Chondrocyte (in vitro differentiated cells): ENCODE results near the gene PLD3. TPM values are rescaled to one million over a fixed set of nuclear protein-coding genes. Genes with fewer than 3 reads are reported as not detected.

Experiments used
- DNase-seq: peaks from one replicate; pipeline ENCODE4 v3.0.0; 2021; ENCODE audit warnings: mixed read lengths, low spot score
- H3K27ac Mint-ChIP-seq: one replicate; pipeline ENCODE4 v1.8.0; 2021; ENCODE audit warnings: mild to moderate bottlenecking, moderate library complexity, mixed read lengths; ENCODE audit not compliant: unreplicated experiment
- H3K27me3 Mint-ChIP-seq: 2 replicates; pipeline ENCODE4 v1.8.0; 2021; ENCODE audit warnings: low read depth, mixed read lengths
- H3K36me3 Mint-ChIP-seq: 2 replicates; pipeline ENCODE4 v1.8.0; 2021; ENCODE audit warnings: low read depth, mixed read lengths
- H3K4me1 Mint-ChIP-seq: 2 replicates; pipeline ENCODE4 v1.8.0; 2021; ENCODE audit warnings: low read depth, mild to moderate bottlenecking, mixed read lengths
- H3K4me3 Mint-ChIP-seq: one replicate; pipeline ENCODE4 v1.8.0; 2021; ENCODE audit warnings: mild to moderate bottlenecking, moderate library complexity, mixed read lengths; ENCODE audit not compliant: unreplicated experiment
- H3K9me3 Mint-ChIP-seq: 2 replicates; pipeline ENCODE4 v1.8.0; 2021; ENCODE audit warnings: low read depth, mixed read lengths
- CTCF ChIP-seq: fragments of 200-600 bp; sonication (generic); IDR thresholded peaks from 2 replicates; pipeline ENCODE4 v1.5.0; 2021; ENCODE audit warnings: antibody characterized with exemption, mild to moderate bottlenecking, moderate library complexity
- total RNA-seq: library from RNA; stranded (reverse); gene quantifications from 3 replicates; pipeline ENCODE4 v1.2.1, GENCODE V29; 2021

The PLD3 gene
- total RNA-seq, 1 donor from 2014 or later, result 478 TPM

- no peak for DNase-seq
- Mint-ChIP-seq H3K27me3 (no peaks in the 10 kb centered on the region), H3K4me1 (no peaks in the 10 kb centered on the region), H3K4me3 (no peak overlapping the region), H3K9me3 (no peaks in the 10 kb centered on the region), H3K36me3 (peaks cover 8% of the 10 kb centered on the region), H3K27ac (no peak overlapping the region)
- TF ChIP-seq CTCF, result no peak
Measured at GRCh38 chr19:40314656-40315055, 33.8 kb upstream of the PLD3 start.

GRCh38 chr19:40315812-40316470, 32.6 kb upstream of the PLD3 start:
- H3K36me3 Mint-ChIP-seq, result peaks cover 17% of the 10 kb centered on the region
- no peak for DNase-seq
- no peaks in the 10 kb centered on the region for H3K9me3 Mint-ChIP-seq
- H3K4me1 Mint-ChIP-seq, result no peaks in the 10 kb centered on the region
- H3K4me3 Mint-ChIP-seq, result no peak overlapping the region
- H3K27me3 Mint-ChIP-seq, result no peaks in the 10 kb centered on the region
- no peak for TF ChIP-seq CTCF
- no peak overlapping the region for H3K27ac Mint-ChIP-seq

- peaks cover 24% of the 10 kb centered on the region for H3K36me3 Mint-ChIP-seq
- H3K4me3 Mint-ChIP-seq, result no peak overlapping the region
- H3K27ac Mint-ChIP-seq, result no peak overlapping the region
- peak; percentile 57 for DNase-seq
- H3K9me3 Mint-ChIP-seq, result no peaks in the 10 kb centered on the region
- no peaks in the 10 kb centered on the region for H3K27me3 Mint-ChIP-seq
- TF ChIP-seq CTCF, result no peak
- peaks cover 1% of the 10 kb centered on the region for H3K4me1 Mint-ChIP-seq
Measured at GRCh38 chr19:40317338-40317737, 31.2 kb upstream of the PLD3 start.

GRCh38 chr19:40320558-40320935, 27.9 kb upstream of the PLD3 start:
- H3K4me3 Mint-ChIP-seq, result no peak overlapping the region
- TF ChIP-seq CTCF, result no peak
- H3K4me1 Mint-ChIP-seq, result peaks cover 15% of the 10 kb centered on the region
- no peaks in the 10 kb centered on the region for H3K27me3 Mint-ChIP-seq
- no peaks in the 10 kb centered on the region for H3K9me3 Mint-ChIP-seq
- peak; percentile 76 for DNase-seq
- H3K27ac Mint-ChIP-seq, result no peak overlapping the region
- peaks cover 39% of the 10 kb centered on the region for H3K36me3 Mint-ChIP-seq

GRCh38 chr19:40321076-40321475, 27.4 kb upstream of the PLD3 start:
- TF ChIP-seq CTCF, result no peak
- H3K4me3 Mint-ChIP-seq, result no peak overlapping the region
- H3K36me3 Mint-ChIP-seq, result peaks cover 43% of the 10 kb centered on the region
- H3K9me3 Mint-ChIP-seq, result no peaks in the 10 kb centered on the region
- DNase-seq, result peak; percentile 86
- H3K27me3 Mint-ChIP-seq, result no peaks in the 10 kb centered on the region
- no peak overlapping the region for H3K27ac Mint-ChIP-seq
- H3K4me1 Mint-ChIP-seq, result peaks cover 15% of the 10 kb centered on the region
